ENCODE measurements around the gene CREB3L1. TPM values are rescaled to one million over a fixed set of nuclear protein-coding genes. Genes with fewer than 3 reads are reported as not detected.

CREB3L1 gene
- total RNA-seq, 1 experiment from 2014 or later: 22.7 TPM

DNA sequence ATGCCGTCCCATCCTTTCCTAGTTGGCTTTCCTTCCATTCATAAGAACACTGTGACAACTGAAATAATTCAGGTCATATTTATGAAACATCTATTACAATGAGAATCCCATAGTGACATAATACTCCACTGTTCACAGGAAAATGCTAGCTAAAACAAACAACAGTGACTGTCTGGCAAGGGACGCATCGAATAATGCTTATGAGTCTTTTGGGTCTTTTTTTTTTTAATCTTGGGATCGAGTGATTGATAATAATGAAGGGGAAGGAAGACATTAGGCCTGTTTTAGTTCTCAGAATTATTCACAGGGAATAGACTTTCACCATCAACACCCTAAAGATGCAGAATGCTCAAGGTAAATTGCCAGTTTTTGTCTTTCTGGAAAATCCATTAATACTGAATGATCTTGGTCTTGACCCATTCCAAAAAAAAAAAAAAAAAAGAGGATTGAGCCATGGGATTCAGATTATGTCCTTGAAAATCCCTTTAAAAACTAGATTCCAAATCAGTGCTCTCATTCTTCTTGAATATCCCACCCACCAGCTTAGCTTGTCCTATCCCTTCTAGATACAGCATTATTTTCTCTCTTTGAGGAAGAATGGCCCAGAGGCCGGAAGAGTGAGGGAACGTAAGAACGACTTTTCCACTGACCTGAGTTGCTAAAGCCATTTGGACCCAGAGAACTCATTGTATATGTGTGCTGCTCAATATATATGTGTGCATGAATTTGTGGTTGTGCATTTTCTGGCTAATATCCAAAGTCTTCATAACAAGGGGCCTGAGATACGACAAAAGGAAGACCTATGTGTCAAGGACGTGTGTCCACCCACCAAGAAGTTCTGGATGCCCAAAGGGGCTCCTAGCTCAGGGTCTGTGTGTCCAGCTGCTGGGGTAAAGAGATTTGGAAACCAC, 35.2 kb upstream of the CREB3L1 start:
- peak overlapping the region; percentile 86 for H3K27ac ChIP-seq
- H3K4me1 ChIP-seq (replicated peaks): peaks cover 53% of the 10 kb centered on the region
- no peak for DNase-seq (ENCODE audit: low read depth in 1 of 2, low spot score in 2 of 2)
- no peaks in the 10 kb centered on the region for H3K9me3 ChIP-seq (replicated peaks)
- peak overlapping the region; percentile 37 for H3K4me3 ChIP-seq
- H3K36me3 ChIP-seq: 0 out of 2 replicates have a peak, but pooled peaks cover 7% of the 10 kb centered on the region
- H3K27me3 ChIP-seq (replicated peaks): no peaks in the 10 kb centered on the region

DNA sequence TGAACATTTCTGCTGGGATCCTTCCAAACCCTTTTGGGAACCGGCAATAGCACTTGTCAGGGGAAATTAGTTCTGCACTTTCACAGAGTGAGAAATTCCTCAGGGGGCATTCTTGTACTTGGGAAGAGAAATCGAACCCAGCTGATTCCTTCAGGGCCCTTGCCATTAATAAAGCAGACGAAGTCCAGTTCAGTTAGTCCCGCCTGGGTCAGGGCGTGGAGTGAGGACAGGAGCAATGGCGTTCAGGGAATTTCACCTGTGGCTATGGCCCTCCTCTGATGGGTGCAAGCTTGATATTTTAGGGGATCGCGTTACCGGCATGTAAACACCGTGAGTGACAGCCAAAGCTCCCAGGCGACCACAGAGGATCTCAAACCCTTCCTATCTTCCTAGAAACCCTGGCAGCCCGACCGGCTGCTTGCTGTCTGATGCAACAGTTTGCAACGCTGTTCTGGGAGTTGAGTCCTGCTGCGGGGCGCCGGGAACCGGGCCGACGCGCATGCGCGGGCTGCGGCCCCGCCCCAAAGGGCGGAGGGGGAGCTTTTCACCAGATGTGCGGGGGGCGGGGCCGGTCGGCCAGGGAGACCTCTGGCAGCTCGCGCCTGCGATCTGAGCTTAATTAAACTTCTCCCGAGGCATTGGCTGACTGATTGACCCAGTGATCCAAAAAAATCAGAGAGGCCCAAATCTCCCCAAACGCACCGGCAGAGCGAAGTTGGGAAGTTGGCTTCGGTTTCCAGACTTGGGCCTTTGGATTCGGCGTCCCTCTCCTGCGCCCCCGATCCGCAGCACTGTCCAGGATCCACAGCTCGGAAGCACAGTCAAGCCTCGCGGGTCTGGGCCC, 34.3 kb upstream of the CREB3L1 start:
- peaks cover 53% of the 10 kb centered on the region for H3K4me1 ChIP-seq (replicated peaks)
- 0 out of 2 replicates have a peak, but pooled peaks cover 7% of the 10 kb centered on the region for H3K36me3 ChIP-seq
- peak; percentile 95 to 97 for DNase-seq (ENCODE audit: low read depth in 1 of 2, low spot score in 2 of 2)
- H3K27me3 ChIP-seq (replicated peaks): no peaks in the 10 kb centered on the region
- H3K4me3 ChIP-seq: peak overlapping the region; percentile 37
- H3K27ac ChIP-seq: peak overlapping the region; percentile 86
- H3K9me3 ChIP-seq (replicated peaks): no peaks in the 10 kb centered on the region

DNA sequence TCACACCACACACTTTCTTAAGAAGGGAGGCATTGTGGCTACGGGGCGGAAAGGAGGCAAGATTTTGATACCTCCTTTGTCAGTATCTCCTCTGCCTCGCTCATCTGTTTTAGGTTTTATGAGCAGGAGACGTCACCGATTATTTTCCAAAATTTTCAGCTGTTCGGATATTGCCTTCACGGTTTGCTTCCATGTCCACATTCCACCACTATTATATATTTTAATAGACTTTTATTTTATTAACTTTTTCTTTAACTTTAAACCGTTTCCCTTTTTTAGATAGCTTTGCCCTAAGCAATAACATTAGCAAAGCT, 33.7 kb upstream of the CREB3L1 start:
- Histone ChIP-seq H3K4me1 (replicated peaks) (peaks cover 53% of the 10 kb centered on the region), H3K27me3 (replicated peaks) (no peaks in the 10 kb centered on the region), H3K4me3 (peak overlapping the region; percentile 37), H3K9me3 (replicated peaks) (no peaks in the 10 kb centered on the region), H3K27ac (peak overlapping the region; percentile 86), H3K36me3 (0 out of 2 replicates have a peak, but pooled peaks cover 7% of the 10 kb centered on the region)
- no peak for DNase-seq (ENCODE audit: low read depth in 1 of 2, low spot score in 2 of 2)

DNA sequence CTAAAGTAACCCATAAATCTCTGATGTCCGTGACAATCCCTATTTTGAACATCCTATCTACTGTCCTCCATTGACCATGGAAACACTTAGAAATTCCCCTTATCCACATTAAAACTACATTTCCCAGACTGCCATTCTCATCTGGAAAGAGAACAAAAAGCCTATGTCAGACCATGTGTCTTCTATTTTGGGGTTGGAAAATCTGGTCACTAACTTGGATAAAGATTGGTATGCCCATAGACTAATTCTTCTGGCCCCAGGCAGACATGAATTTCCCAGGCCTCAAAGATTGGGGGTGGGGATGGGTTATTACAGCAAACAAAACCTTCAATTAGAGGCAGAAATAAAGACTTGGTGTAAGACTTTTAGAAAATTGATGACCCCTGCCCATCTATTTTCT, 30.9 kb upstream of the CREB3L1 start:
- no peak overlapping the region for H3K27ac ChIP-seq
- no peak overlapping the region for H3K4me3 ChIP-seq
- no peaks in the 10 kb centered on the region for H3K27me3 ChIP-seq (replicated peaks)
- peaks cover 58% of the 10 kb centered on the region for H3K4me1 ChIP-seq (replicated peaks)
- H3K36me3 ChIP-seq: no peaks in the 10 kb centered on the region; the same call in 1 of the 2 replicates
- no peaks in the 10 kb centered on the region for H3K9me3 ChIP-seq (replicated peaks)
- peak in 1 of 2 experiments; percentile 19 for DNase-seq (ENCODE audit: low read depth in 1 of 2, low spot score in 2 of 2)

DNA sequence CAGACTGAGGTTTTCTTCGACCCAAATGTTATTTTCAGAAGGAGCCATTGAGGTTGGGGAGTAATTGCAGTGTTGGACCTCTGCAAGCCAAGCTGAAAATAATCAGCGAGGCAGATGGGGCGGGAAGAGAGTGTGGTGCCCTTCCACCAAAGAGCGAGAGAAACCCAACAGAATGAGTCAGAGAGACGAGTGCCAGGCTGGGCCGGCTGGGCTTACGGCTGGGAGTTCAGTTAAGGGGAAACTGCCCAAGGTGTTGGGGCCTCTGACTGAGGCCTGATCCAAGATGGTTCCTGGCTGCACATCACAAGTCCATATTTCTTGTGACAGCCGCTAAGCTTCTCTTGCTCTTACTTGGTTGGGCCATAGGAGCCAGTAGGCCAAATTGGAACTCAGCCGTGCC, 30.4 kb upstream of the CREB3L1 start:
- peak in 1 of 2 experiments; percentile 19 for DNase-seq (ENCODE audit: low read depth in 1 of 2, low spot score in 2 of 2)
- Histone ChIP-seq H3K27ac (no peak overlapping the region), H3K9me3 (replicated peaks) (no peaks in the 10 kb centered on the region), H3K4me1 (replicated peaks) (peaks cover 58% of the 10 kb centered on the region), H3K4me3 (no peak overlapping the region), H3K27me3 (replicated peaks) (no peaks in the 10 kb centered on the region), H3K36me3 (no peaks in the 10 kb centered on the region; the same call in 1 of the 2 replicates)

DNA sequence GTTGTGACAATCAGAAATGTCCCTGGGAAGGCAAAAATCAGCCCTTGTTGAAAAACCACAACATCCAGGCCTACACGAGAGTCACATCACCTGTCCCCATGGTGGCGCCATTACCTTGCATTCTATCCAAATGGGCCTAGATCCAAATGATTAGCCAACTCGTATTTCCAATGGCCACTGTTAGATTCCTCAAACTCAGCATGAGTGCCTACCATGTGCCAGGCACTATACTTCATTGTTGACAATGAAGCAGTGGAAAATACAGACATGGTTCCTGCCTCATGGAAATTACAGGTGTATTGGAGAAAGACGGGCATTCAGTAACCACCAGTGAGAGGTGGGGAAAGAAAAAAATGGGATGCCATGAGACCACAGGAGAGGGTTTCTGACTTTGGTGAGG, 29.8 kb upstream of the CREB3L1 start:
- peak overlapping the region; percentile 99 for H3K27ac ChIP-seq
- peak in 1 of 2 experiments; percentile 19 for DNase-seq (ENCODE audit: low read depth in 1 of 2, low spot score in 2 of 2)
- H3K36me3 ChIP-seq: no peaks in the 10 kb centered on the region; the same call in 1 of the 2 replicates
- no peaks in the 10 kb centered on the region for H3K27me3 ChIP-seq (replicated peaks)
- H3K4me1 ChIP-seq (replicated peaks): peaks cover 54% of the 10 kb centered on the region
- no peaks in the 10 kb centered on the region for H3K9me3 ChIP-seq (replicated peaks)
- no peak overlapping the region for H3K4me3 ChIP-seq

DNA sequence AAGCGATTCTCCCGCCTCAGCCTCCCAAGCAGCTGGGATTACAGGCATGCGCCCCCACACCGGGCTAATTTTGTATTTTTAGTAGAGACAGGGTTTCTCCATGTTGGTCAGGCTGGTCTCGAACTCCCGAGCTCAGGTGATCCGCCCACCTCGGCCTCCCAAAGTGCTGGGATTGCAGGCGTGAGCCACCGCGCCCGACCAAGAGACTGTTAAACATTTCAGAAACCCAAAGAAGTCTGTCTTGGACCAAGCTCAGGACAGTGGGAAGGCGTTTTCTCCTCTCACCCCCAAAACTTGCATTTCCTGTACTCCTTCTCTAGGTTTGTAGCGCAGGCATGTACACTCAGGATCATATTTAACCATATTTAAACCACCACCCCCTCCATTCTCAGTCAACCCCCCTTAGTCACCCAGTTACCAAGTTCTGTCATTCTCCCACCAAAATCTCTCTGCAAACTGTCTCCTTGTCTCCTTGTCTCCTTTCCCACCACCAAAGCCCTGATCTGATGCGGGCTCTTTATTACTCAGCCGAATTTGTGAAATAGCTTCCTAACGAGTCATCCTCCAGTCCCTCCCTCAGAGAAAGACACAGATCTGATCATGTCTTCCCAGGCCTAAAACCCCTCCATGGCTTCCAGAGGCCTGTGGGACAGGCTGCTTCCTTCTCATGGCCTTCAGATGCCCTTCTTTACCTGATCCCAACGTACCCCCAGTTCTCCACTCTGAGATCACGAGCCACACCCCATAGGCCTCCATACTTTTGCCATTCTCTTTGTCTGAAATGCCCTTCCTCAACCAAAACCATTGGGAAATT, 29.0 kb upstream of the CREB3L1 start:
- Histone ChIP-seq H3K4me3 (no peak overlapping the region), H3K27ac (peak overlapping the region; percentile 99), H3K36me3 (no peaks in the 10 kb centered on the region; the same call in 1 of the 2 replicates), H3K9me3 (replicated peaks) (no peaks in the 10 kb centered on the region), H3K4me1 (replicated peaks) (peaks cover 49% of the 10 kb centered on the region), H3K27me3 (replicated peaks) (no peaks in the 10 kb centered on the region)
- DNase-seq (ENCODE audit: low read depth in 1 of 2, low spot score in 2 of 2): peak; percentile 88 to 95

DNA sequence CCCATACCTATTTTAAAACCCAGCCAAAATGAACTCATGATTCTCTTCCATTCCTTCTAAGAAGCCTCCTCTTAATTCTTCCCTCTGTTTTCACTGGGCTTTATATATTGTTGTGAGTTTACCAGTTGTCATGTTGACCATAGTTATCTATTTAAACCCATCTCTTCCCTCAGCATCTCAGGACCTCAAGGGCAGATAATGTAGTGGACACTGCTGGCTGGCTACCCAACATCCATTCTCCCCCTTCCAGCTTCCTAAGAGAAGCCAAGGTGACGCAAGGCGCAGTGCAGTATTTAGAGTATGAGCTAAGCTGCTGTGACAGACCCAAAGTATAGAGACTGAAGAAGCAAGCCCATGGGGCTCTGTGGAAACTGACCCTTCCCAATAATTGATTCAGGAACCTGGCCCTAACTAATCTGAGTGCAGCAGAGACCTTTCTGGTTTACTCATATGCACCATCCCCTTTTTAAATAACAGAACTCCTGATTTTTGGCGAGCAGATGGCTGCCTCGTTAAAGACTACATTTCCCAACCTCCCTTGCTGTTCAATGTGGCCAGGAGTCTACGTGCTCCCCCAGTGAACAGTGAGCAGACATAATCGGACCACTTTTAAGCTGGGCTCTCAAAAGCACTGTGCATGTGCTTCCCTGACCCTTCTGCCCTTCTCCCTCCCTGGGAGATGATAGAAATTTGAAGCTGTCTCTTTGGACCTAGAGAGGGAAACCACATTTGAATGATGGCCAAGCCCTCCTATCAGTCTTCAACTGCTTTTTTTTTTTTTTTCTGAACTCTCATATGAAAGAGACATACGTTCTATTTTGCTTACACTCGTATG, 28.1 kb upstream of the CREB3L1 start:
- Histone ChIP-seq H3K36me3 (no peaks in the 10 kb centered on the region; the same call in 1 of the 2 replicates), H3K4me1 (replicated peaks) (peaks cover 45% of the 10 kb centered on the region), H3K27ac (peak overlapping the region; percentile 99), H3K27me3 (replicated peaks) (no peaks in the 10 kb centered on the region), H3K4me3 (no peak overlapping the region), H3K9me3 (replicated peaks) (no peaks in the 10 kb centered on the region)
- DNase-seq (ENCODE audit: low read depth in 1 of 2, low spot score in 2 of 2): peak in 1 of 2 experiments; percentile 37

DNA sequence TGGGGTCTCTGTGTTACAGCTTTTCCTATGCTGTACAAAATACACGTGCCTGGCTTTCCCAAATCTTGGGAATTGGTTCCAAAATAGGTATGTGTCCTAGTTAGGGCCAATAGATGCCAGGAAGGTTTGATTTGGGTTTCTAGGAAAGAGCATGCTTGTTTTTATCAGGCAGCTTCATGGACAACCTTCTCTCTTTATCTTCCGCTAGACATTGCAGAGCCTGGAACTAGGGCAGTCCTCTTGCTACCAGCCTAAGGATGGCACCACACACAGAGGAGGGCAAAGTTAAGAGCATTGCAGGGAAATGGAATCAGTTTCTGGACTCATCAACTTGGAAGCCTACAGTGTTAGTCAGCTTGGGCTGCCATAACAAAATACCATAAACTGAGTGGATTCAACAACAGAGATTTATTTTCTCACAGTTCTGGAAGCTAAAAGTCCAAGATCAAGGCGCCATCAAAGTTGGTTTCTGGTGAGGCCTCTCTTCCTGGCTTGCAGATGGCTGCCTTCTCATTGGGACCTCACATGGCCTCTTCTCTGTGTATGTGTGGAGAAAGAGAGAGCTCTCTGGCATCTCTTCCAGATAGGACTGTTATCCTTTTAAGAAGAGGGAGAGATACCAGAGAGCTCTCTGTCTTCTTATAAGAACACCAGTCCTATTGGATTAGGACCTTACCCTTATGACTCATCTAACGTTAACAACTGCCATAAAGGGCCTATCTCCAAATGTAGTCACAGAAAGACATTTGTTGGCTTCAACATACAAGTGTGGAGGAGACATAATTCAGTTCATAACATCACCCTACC, 27.3 kb upstream of the CREB3L1 start:
- Histone ChIP-seq H3K4me1 (replicated peaks) (peaks cover 45% of the 10 kb centered on the region), H3K27ac (peak overlapping the region; percentile 99), H3K4me3 (no peak overlapping the region), H3K9me3 (replicated peaks) (no peaks in the 10 kb centered on the region), H3K36me3 (no peaks in the 10 kb centered on the region; the same call in 1 of the 2 replicates), H3K27me3 (replicated peaks) (no peaks in the 10 kb centered on the region)
- DNase-seq (ENCODE audit: low read depth in 1 of 2, low spot score in 2 of 2): peak in 1 of 2 experiments; percentile 28

DNA sequence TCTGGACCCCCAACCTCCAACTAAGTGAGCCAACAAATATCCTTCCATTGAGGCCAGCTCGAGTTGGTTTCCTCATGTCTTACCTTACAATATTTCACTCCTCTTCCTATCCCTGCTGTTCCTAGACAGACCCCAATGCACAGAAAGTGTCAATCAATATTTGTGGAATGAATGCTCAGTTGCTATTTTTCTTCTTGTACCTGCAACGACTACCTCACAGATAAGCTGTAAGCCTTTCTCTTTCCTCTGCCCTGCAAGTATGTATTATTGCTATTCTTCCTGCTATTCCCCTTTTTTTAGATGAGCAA, 26.8 kb upstream of the CREB3L1 start:
- H3K9me3 ChIP-seq (replicated peaks): no peaks in the 10 kb centered on the region
- peaks cover 45% of the 10 kb centered on the region for H3K4me1 ChIP-seq (replicated peaks)
- H3K36me3 ChIP-seq: no peaks in the 10 kb centered on the region; the same call in 1 of the 2 replicates
- no peak for DNase-seq (ENCODE audit: low read depth in 1 of 2, low spot score in 2 of 2)
- peak overlapping the region; percentile 99 for H3K27ac ChIP-seq
- H3K27me3 ChIP-seq (replicated peaks): no peaks in the 10 kb centered on the region
- H3K4me3 ChIP-seq: no peak overlapping the region

DNA sequence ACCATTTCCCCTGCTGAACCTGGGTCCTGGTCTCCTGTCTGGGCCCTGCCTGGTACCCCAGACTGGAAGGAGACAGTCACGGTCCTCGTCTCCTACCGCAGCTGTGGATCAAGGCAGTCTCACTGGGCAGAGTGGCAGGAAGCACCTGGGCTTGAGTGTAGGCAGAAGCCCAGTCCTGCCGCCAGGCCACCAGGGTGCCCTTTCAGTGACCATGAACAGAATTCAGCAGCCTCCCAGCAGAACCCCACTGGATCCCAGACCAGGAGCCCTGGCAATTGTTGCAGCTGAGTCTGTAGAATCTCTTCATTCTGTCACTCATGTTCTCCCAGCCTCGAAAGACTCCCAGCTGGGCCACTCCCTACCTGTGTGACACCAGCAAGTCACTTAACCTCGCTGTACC, 25.5 kb upstream of the CREB3L1 start:
- no peak for DNase-seq (ENCODE audit: low read depth in 1 of 2, low spot score in 2 of 2)
- Histone ChIP-seq H3K36me3 (no peaks in the 10 kb centered on the region; the same call in 1 of the 2 replicates), H3K4me1 (replicated peaks) (peaks cover 39% of the 10 kb centered on the region), H3K27ac (no peak overlapping the region), H3K4me3 (no peak overlapping the region), H3K9me3 (replicated peaks) (no peaks in the 10 kb centered on the region), H3K27me3 (replicated peaks) (no peaks in the 10 kb centered on the region)

DNA sequence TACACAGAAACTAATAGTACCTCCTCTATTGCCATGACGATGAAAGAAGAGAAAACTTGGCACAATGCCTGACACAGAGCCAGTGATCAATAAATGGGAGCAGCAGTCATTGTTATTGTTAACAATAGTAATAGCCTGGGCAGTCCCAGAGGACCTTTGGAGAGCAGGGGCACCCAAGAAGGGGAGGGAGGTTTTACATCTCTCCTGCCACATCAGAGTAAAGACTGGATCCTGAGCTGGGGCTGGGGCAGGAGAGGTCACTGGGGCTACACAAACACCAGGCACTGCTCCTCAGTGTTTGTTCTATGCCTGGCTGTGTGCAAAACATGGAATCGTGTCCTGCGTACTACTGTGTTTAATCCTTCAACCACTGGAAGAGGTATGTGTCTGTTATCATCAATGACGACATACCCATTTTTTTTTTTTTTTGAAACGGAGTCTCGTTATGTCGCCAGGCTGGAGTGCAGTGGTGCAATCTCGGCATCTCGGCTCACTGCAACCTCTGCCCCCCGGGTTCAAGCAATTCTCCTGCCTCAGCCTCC, 25.0 kb upstream of the CREB3L1 start:
- no peak overlapping the region for H3K27ac ChIP-seq
- no peaks in the 10 kb centered on the region for H3K9me3 ChIP-seq (replicated peaks)
- H3K4me3 ChIP-seq: no peak overlapping the region
- H3K36me3 ChIP-seq: no peaks in the 10 kb centered on the region; the same call in 1 of the 2 replicates
- DNase-seq (ENCODE audit: low read depth in 1 of 2, low spot score in 2 of 2): no peak
- peaks cover 34% of the 10 kb centered on the region for H3K4me1 ChIP-seq (replicated peaks)
- no peaks in the 10 kb centered on the region for H3K27me3 ChIP-seq (replicated peaks)

All from SJSA1 (cell line).